ENCODE results near the gene PPP1R37.

The PPP1R37 gene

DNA sequence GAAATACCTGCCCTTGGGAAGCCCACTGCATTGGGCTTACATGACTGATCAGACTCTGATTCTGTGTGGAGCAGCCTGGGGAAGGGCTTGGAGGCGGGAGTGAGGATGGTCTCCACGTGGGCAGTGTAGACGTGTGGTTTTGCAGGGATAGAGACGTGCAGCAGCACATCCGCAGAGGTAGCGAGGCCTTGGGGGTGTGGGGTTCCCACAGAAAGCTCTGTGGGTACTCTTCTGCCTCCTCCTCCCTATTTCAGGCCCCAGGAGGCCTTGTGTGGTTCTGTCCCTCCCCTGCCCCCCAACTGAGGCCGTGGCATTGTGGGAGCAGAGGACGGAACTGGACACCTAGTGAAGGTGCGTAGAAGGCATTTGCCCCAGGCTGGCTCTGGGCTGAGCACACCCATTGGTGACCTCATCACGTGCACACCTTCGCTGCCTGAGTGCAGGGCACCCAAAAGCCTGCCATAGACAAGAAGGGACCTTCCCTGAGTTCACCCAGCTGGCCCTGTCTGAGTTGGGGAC, 28.9 kb downstream of the PPP1R37 start:
- Histone ChIP-seq H3K9me3 (ENCODE audit: control insufficient read depth, low read length) (no peaks in the 10 kb centered on the region), H2BK12ac (ENCODE audit: low read length in 2 of 2) (no peak overlapping the region), H3K4ac (ENCODE audit: low read depth in 1 of 2, low read length in 2 of 2) (no peak overlapping the region), H3K79me1 (replicated peaks; ENCODE audit: low read length, poor library complexity, severe bottlenecking) (peaks cover 60% of the 10 kb centered on the region), H2AK5ac (ENCODE audit: low read length, severe bottlenecking) (no peak overlapping the region), H2BK15ac (ENCODE audit: low read depth, poor library complexity, severe bottlenecking) (no peak overlapping the region), H2AFZ (ENCODE audit: low read depth, low read length) (no peak overlapping the region), H4K91ac (ENCODE audit: low read length) (no peak overlapping the region), H3K23ac (ENCODE audit: low read length in 2 of 2) (no peak overlapping the region), H3K18ac (ENCODE audit: low read depth in 1 of 2, low read length in 2 of 2) (no peak overlapping the region), H3K4me3 (ENCODE audit: insufficient read depth in 1 of 2, low read depth in 1 of 2, low read length in 2 of 2) (no peak overlapping the region), H3K27ac (ENCODE audit: low read length, poor library complexity, severe bottlenecking) (no peak overlapping the region), H3K14ac (ENCODE audit: low read length in 2 of 2) (no peak overlapping the region), H2BK120ac (ENCODE audit: low read depth, low read length) (no peak overlapping the region), H3K4me1 (ENCODE audit: control insufficient read depth, insufficient read depth, low read depth, low read length) (peaks cover 33% of the 10 kb centered on the region), H2BK5ac (ENCODE audit: low read depth, low read length, poor library complexity, severe bottlenecking) (no peak overlapping the region), H3K9ac (ENCODE audit: low read length) (no peak overlapping the region), H3K4me2 (ENCODE audit: low read length, poor library complexity, severe bottlenecking) (no peak overlapping the region), H3K36me3 (ENCODE audit: control insufficient read depth in 1 of 2, insufficient read depth in 2 of 2, low read depth in 1 of 2, low read length in 2 of 2) (peaks cover 4 to 19% of the 10 kb centered on the region in 2 experiments), H4K8ac (ENCODE audit: low read length) (no peak overlapping the region), H3K27me3 (ENCODE audit: control insufficient read depth in 1 of 2, insufficient read depth in 1 of 2, low read length in 2 of 2) (no peaks in the 10 kb centered on the region)
- DNase-seq, result no peak
- 92% methylated on average over 11 of the region's 11 CpGs for WGBS

DNA sequence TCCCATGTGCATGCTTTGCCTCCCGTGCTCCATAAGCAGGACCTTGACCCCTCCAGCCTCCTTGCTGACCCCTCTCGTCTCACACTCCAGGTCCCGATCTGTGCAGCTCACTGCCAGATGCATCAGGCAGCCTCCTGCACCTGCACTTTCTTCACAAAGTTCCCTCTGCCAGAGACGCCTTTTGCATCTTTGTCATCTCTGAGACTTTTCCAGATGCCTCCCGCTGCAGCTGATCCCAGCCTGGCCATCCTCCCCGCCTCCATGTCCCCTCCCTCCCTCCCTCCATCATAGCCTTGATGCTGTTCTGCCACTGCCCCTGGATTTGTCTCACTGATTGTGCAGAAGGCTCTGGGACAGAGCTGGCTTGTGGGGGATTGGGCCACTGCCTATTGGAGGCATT, 29.9 kb downstream of the PPP1R37 start:
- no peak overlapping the region for H3K4me2 ChIP-seq (ENCODE audit: low read length, poor library complexity, severe bottlenecking)
- H3K4me1 ChIP-seq (ENCODE audit: control insufficient read depth, insufficient read depth, low read depth, low read length), result peaks cover 25% of the 10 kb centered on the region
- H3K79me1 ChIP-seq (replicated peaks; ENCODE audit: low read length, poor library complexity, severe bottlenecking), result peaks cover 56% of the 10 kb centered on the region
- no peak overlapping the region for H2AK5ac ChIP-seq (ENCODE audit: low read length, severe bottlenecking)
- no peak overlapping the region for H2BK12ac ChIP-seq (ENCODE audit: low read length in 2 of 2)
- peaks cover 4 to 19% of the 10 kb centered on the region in 2 experiments for H3K36me3 ChIP-seq (ENCODE audit: control insufficient read depth in 1 of 2, insufficient read depth in 2 of 2, low read depth in 1 of 2, low read length in 2 of 2)
- H4K8ac ChIP-seq (ENCODE audit: low read length), result no peak overlapping the region
- DNase-seq, result no peak
- H3K18ac ChIP-seq (ENCODE audit: low read depth in 1 of 2, low read length in 2 of 2), result no peak overlapping the region
- H3K4me3 ChIP-seq (ENCODE audit: insufficient read depth in 1 of 2, low read depth in 1 of 2, low read length in 2 of 2), result no peak overlapping the region
- no peak overlapping the region for H3K9ac ChIP-seq (ENCODE audit: low read length)
- H3K27ac ChIP-seq (ENCODE audit: low read length, poor library complexity, severe bottlenecking), result no peak overlapping the region
- H3K4ac ChIP-seq (ENCODE audit: low read depth in 1 of 2, low read length in 2 of 2), result no peak overlapping the region
- no peak overlapping the region for H2BK120ac ChIP-seq (ENCODE audit: low read depth, low read length)
- peak overlapping the region in 1 of 2 experiments; percentile 35 for H3K23ac ChIP-seq (ENCODE audit: low read length in 2 of 2)
- H3K27me3 ChIP-seq (ENCODE audit: control insufficient read depth in 1 of 2, insufficient read depth in 1 of 2, low read length in 2 of 2), result no peaks in the 10 kb centered on the region
- no peak overlapping the region for H2AFZ ChIP-seq (ENCODE audit: low read depth, low read length)
- H4K91ac ChIP-seq (ENCODE audit: low read length), result no peak overlapping the region
- H3K14ac ChIP-seq (ENCODE audit: low read length in 2 of 2), result no peak overlapping the region
- H2BK15ac ChIP-seq (ENCODE audit: low read depth, poor library complexity, severe bottlenecking), result no peak overlapping the region
- no peak overlapping the region for H2BK5ac ChIP-seq (ENCODE audit: low read depth, low read length, poor library complexity, severe bottlenecking)
- no peaks in the 10 kb centered on the region for H3K9me3 ChIP-seq (ENCODE audit: control insufficient read depth, low read length)
- 81% methylated on average over 5 of the region's 6 CpGs for WGBS

DNA sequence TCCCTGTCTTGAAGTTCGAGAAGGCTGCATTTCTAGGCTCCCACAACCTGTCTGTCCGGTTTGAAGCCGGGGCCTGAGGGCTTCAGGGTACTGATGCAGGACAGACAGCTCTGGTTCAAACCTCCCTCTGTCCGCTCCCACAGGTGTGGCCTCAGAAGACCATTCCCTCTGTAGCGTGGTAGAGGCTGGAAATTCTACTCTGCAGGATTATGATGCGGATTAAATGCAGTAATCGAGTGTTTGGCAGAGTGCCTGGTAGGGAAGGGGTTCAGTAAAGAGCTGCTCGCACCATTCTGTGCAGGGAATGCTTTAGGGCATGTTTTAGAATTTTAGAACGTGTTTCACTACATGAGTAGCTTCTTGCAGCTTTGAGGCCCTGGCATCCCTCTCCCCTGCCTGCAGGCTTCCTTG, 30.5 kb downstream of the PPP1R37 start:
- no peak overlapping the region for H2BK120ac ChIP-seq (ENCODE audit: low read depth, low read length)
- H3K9ac ChIP-seq (ENCODE audit: low read length), result no peak overlapping the region
- WGBS, result 94% methylated on average over 9 of the region's 9 CpGs
- H2BK15ac ChIP-seq (ENCODE audit: low read depth, poor library complexity, severe bottlenecking), result no peak overlapping the region
- no peak overlapping the region for H4K91ac ChIP-seq (ENCODE audit: low read length)
- H3K18ac ChIP-seq (ENCODE audit: low read depth in 1 of 2, low read length in 2 of 2), result no peak overlapping the region
- no peak overlapping the region for H2AFZ ChIP-seq (ENCODE audit: low read depth, low read length)
- H4K8ac ChIP-seq (ENCODE audit: low read length), result no peak overlapping the region
- H3K9me3 ChIP-seq (ENCODE audit: control insufficient read depth, low read length), result no peaks in the 10 kb centered on the region
- peaks cover 4 to 19% of the 10 kb centered on the region in 2 experiments for H3K36me3 ChIP-seq (ENCODE audit: control insufficient read depth in 1 of 2, insufficient read depth in 2 of 2, low read depth in 1 of 2, low read length in 2 of 2)
- H3K4me1 ChIP-seq (ENCODE audit: control insufficient read depth, insufficient read depth, low read depth, low read length), result peaks cover 19% of the 10 kb centered on the region
- no peak overlapping the region for H2BK12ac ChIP-seq (ENCODE audit: low read length in 2 of 2)
- no peak overlapping the region for H3K4me3 ChIP-seq (ENCODE audit: insufficient read depth in 1 of 2, low read depth in 1 of 2, low read length in 2 of 2)
- no peak for DNase-seq
- H2AK5ac ChIP-seq (ENCODE audit: low read length, severe bottlenecking), result no peak overlapping the region
- H3K79me1 ChIP-seq (replicated peaks; ENCODE audit: low read length, poor library complexity, severe bottlenecking), result peaks cover 58% of the 10 kb centered on the region
- no peak overlapping the region for H2BK5ac ChIP-seq (ENCODE audit: low read depth, low read length, poor library complexity, severe bottlenecking)
- H3K27ac ChIP-seq (ENCODE audit: low read length, poor library complexity, severe bottlenecking), result no peak overlapping the region
- no peaks in the 10 kb centered on the region for H3K27me3 ChIP-seq (ENCODE audit: control insufficient read depth in 1 of 2, insufficient read depth in 1 of 2, low read length in 2 of 2)
- H3K4ac ChIP-seq (ENCODE audit: low read depth in 1 of 2, low read length in 2 of 2), result no peak overlapping the region
- H3K14ac ChIP-seq (ENCODE audit: low read length in 2 of 2), result no peak overlapping the region
- H3K23ac ChIP-seq (ENCODE audit: low read length in 2 of 2), result no peak overlapping the region
- H3K4me2 ChIP-seq (ENCODE audit: low read length, poor library complexity, severe bottlenecking), result no peak overlapping the region

DNA sequence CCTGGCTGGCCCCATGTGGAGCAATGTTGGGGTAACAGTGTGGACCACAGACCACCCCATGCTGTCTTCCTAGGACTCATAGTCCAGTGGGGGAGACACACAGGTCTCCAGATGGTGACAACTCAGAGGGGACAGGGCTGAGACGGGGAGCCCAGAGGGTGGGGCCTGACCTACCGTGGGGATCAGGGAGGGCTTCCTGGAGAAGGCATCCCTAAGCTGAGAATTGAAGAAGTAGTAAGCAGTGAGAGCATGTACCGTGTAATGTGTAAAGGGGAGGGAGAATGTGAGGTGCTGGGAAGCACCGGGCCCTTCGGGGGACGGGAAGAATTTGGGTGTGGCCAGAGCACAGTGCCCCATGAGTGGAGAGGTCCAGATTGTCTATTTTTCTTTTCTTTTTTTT, 31.0 kb downstream of the PPP1R37 start:
- peaks cover 4 to 24% of the 10 kb centered on the region in 2 experiments for H3K36me3 ChIP-seq (ENCODE audit: control insufficient read depth in 1 of 2, insufficient read depth in 2 of 2, low read depth in 1 of 2, low read length in 2 of 2)
- peak overlapping the region; percentile 7 for H4K8ac ChIP-seq (ENCODE audit: low read length)
- no peak overlapping the region for H2BK5ac ChIP-seq (ENCODE audit: low read depth, low read length, poor library complexity, severe bottlenecking)
- H3K23ac ChIP-seq (ENCODE audit: low read length in 2 of 2), result no peak overlapping the region
- H2BK120ac ChIP-seq (ENCODE audit: low read depth, low read length), result no peak overlapping the region
- H3K18ac ChIP-seq (ENCODE audit: low read depth in 1 of 2, low read length in 2 of 2), result no peak overlapping the region
- H3K27me3 ChIP-seq (ENCODE audit: control insufficient read depth in 1 of 2, insufficient read depth in 1 of 2, low read length in 2 of 2), result no peaks in the 10 kb centered on the region
- H4K91ac ChIP-seq (ENCODE audit: low read length), result no peak overlapping the region
- no peak overlapping the region for H3K4me2 ChIP-seq (ENCODE audit: low read length, poor library complexity, severe bottlenecking)
- no peak for DNase-seq
- peaks cover 16% of the 10 kb centered on the region for H3K4me1 ChIP-seq (ENCODE audit: control insufficient read depth, insufficient read depth, low read depth, low read length)
- no peak overlapping the region for H3K27ac ChIP-seq (ENCODE audit: low read length, poor library complexity, severe bottlenecking)
- H2BK12ac ChIP-seq (ENCODE audit: low read length in 2 of 2), result no peak overlapping the region
- H3K79me1 ChIP-seq (replicated peaks; ENCODE audit: low read length, poor library complexity, severe bottlenecking), result peaks cover 63% of the 10 kb centered on the region
- H3K4me3 ChIP-seq (ENCODE audit: insufficient read depth in 1 of 2, low read depth in 1 of 2, low read length in 2 of 2), result no peak overlapping the region
- no peak overlapping the region for H2AK5ac ChIP-seq (ENCODE audit: low read length, severe bottlenecking)
- H2BK15ac ChIP-seq (ENCODE audit: low read depth, poor library complexity, severe bottlenecking), result no peak overlapping the region
- H3K9ac ChIP-seq (ENCODE audit: low read length), result no peak overlapping the region
- no peak overlapping the region for H3K14ac ChIP-seq (ENCODE audit: low read length in 2 of 2)
- no peak overlapping the region for H2AFZ ChIP-seq (ENCODE audit: low read depth, low read length)
- no peaks in the 10 kb centered on the region for H3K9me3 ChIP-seq (ENCODE audit: control insufficient read depth, low read length)
- H3K4ac ChIP-seq (ENCODE audit: low read depth in 1 of 2, low read length in 2 of 2), result no peak overlapping the region
- WGBS, result 97% methylated on average over 4 of the region's 6 CpGs

All from mesenchymal stem cell (in vitro differentiated cells and primary cell).